ENCODE data around the gene MAP6D1.

MAP6D1 gene

DNA sequence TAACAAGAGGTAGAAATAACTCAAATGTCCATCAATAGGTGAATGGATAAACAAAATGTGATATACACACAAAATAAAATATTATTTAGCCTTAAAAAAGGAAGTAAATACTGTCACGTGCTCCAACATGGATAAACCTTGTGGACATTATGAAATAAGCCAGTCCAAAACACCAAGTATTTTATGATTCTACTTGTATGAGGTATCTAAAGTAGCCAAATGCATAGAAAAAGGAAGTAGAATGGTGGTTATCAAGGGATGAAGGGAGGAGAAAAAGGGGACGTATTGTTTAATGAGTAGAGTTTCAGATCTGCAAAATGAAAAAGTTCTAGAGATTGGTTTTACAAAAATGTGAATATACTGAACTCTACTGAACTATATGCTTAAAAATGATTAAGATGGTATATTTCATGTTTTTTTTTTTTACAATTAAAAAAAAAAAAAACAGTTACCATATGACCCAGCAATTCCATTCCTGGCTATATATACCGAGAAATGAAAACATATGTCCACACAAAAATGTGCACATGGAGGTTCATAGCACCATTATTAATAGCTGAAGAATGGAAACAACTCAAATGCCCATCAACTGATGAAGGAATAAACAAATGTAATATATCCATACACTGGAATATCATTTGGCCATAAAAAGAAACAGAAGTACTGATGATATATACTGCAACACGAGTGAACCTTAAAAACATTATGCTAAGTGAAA, 29.1 kb upstream of the MAP6D1 start:
- DNase-seq (ENCODE audit: low read depth) = no peak
- TF ChIP-seq, protein P1, sequence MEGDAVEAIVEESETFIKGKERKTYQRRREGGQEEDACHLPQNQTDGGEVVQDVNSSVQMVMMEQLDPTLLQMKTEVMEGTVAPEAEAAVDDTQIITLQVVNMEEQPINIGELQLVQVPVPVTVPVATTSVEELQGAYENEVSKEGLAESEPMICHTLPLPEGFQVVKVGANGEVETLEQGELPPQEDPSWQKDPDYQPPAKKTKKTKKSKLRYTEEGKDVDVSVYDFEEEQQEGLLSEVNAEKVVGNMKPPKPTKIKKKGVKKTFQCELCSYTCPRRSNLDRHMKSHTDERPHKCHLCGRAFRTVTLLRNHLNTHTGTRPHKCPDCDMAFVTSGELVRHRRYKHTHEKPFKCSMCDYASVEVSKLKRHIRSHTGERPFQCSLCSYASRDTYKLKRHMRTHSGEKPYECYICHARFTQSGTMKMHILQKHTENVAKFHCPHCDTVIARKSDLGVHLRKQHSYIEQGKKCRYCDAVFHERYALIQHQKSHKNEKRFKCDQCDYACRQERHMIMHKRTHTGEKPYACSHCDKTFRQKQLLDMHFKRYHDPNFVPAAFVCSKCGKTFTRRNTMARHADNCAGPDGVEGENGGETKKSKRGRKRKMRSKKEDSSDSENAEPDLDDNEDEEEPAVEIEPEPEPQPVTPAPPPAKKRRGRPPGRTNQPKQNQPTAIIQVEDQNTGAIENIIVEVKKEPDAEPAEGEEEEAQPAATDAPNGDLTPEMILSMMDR (IDR thresholded peaks at IDR 0.05; ENCODE audit: low read depth, low read length, missing control alignments) = no peak

DNA sequence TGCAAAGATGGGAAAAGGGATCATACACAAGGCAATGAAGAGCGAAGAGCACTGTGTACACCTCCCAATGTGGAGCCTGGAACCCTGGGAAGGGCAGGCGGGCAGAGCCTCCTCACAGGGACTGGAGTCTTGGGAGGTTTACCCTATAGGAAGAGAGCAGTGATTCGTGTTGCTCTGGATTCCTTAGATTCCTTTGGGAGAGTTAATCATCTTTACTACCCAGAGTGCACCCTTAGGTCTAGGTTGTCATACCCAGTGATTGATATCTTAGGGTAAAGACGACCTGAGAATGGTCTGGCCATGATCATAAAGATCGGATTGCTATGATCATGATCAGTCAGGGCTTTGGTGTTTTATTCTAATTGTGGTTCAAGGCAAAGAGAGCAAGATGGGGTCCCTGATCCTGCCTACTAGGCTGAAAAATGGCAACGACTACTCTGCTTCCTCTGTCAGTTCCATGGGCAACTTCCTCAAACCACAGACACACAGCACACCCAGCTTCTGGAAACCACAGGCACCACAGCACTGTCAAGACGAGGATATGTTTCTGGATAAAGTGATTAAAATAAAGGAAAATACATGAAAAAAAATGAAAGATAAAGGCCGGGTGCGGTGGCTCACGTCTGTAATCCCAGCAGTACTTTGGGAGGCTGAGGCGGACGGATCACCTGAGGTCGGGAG, 20.4 kb upstream of the MAP6D1 start:
- no peak overlapping the region for H3K4me3 ChIP-seq (ENCODE audit: low read depth, low read length)
- DNase-seq (ENCODE audit: low read depth) = no peak
- TF ChIP-seq, protein P1 (IDR thresholded peaks at IDR 0.05; ENCODE audit: low read depth, low read length, missing control alignments) = no peak

More for the DNA sequence above, 29.1 kb upstream of the MAP6D1 start:
- H3K4me3 ChIP-seq (ENCODE audit: low read depth, low read length) = no peak overlapping the region

DNA sequence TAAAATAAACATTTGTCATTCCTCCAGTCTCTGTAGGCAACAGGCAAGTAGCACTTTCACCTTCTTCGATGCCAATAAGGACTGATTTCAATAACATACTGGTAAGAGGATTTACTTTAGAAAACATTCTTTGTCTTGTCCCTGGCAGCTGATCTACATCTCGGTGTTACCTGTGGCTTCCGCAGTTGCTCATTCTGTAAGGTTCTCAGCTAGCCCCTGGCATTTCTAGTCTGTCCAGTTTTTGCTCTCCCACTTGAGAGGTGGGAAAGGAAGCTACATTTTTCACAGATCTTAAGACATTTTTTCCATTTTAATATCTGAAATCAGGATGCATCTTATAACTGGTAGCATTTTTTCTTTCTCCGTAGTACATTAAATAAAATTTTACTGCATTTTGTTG, 19.7 kb upstream of the MAP6D1 start:
- TF ChIP-seq, protein P1 (IDR thresholded peaks at IDR 0.05; ENCODE audit: low read depth, low read length, missing control alignments) = no peak
- DNase-seq (ENCODE audit: low read depth) = no peak

DNA sequence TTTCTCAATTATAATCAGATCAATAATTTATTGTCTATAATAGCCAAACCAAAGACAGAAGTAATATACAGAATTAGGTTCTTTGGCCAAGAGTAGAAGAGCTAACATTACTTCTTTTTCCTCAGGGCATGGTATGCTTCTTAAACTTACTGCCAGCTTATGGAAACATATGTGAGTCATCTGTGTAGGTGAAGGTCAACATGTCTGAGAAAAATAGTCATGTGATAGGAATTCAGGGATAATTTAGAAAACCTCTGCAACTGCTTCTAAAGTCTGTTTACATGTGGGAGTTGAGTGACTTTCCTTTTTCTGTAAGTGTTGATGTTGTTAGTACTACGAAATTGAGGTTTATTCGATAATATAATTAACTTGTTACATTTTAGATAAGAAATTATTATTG, 19.2 kb upstream of the MAP6D1 start:
- TF ChIP-seq, protein P1 (IDR thresholded peaks at IDR 0.05; ENCODE audit: low read depth, low read length, missing control alignments) = no peak
- DNase-seq (ENCODE audit: low read depth) = no peak
- no peak overlapping the region for H3K4me3 ChIP-seq (ENCODE audit: low read depth, low read length)

More for the DNA sequence above, 19.7 kb upstream of the MAP6D1 start:
- no peak overlapping the region for H3K4me3 ChIP-seq (ENCODE audit: low read depth, low read length)

DNA sequence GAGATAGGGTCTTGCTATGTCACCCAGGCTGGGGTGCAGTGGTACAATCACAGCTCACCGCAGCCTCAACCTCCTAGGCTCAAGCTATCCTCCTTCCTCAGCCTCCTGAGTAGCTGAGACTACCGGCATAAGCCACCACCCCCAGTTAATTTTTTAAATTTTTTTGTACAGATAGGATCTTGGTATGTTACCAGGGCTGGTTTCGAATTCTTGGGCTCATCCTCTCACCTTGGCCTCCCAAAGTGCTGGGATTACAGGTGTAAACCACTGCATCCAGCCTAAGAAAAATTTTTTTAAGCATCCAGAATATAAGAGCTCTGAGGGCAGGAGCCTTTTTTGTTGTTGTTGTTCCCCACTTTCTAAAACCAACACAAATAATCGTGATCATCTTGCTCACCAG, 14.4 kb upstream of the MAP6D1 start:
- TF ChIP-seq, protein P1 (IDR thresholded peaks at IDR 0.05; ENCODE audit: low read depth, low read length, missing control alignments) = no peak
- no peak for DNase-seq (ENCODE audit: low read depth)
- no peak overlapping the region for H3K4me3 ChIP-seq (ENCODE audit: low read depth, low read length)

DNA sequence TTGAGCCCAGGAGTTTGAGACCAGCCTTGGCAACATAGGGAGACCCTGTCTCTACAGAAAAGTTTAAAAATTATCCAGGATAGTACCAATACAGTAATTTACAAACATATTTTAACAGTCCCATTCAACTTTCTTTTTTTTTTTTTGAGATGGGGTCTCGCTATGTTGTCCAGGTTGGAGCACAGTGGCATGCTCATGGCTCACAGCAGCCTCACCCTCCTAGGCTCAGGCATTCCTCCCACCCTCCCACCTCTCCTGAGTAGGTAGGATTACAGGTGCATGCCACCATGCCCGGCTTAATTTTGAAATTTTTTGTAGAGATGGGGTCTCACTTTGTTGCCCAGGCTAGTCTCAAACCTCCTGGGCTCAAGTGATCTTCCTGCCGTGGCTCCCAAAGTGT, 12.5 kb upstream of the MAP6D1 start:
- no peak overlapping the region for H3K4me3 ChIP-seq (ENCODE audit: low read depth, low read length)
- no peak for DNase-seq (ENCODE audit: low read depth)
- TF ChIP-seq, protein P1 (IDR thresholded peaks at IDR 0.05; ENCODE audit: low read depth, low read length, missing control alignments) = no peak

All from GM12864 (cell line).